ENCODE results near the gene GEMIN7.

The GEMIN7 gene
- 2.4 to 4.6 (median 3.0) reads per million in 3 donors for total RNA-seq

- H3K27ac ChIP-seq (ENCODE audit: insufficient read depth, low read length, poor library complexity, severe bottlenecking) = peak within 1 kb of the TSS; percentile 69
- no peaks in the 10 kb centered on the region for H3K27me3 ChIP-seq (replicated peaks; ENCODE audit: control insufficient read depth, insufficient read depth, low read length, poor library complexity, severe bottlenecking)
- H3K4me1 ChIP-seq (ENCODE audit: control insufficient read depth, insufficient read depth, low read length, poor library complexity, severe bottlenecking) = peaks cover 36% of the 10 kb centered on the region
- DNase-seq = peak; percentile 59 to 62 (median 61)
- peak within 1 kb of the TSS; percentile 82 for H3K4me3 ChIP-seq (ENCODE audit: insufficient read depth, low read depth, low read length, poor library complexity, severe bottlenecking)
- H3K9me3 ChIP-seq (ENCODE audit: control insufficient read depth, low read length) = no peaks in the 10 kb centered on the region
- H3K36me3 ChIP-seq (ENCODE audit: control insufficient read depth, insufficient read depth, low read length) = peaks cover 6% of the 10 kb centered on the region
These were observed at the start of gene GEMIN7 for GRCh38 chr19:45079063-45079910. TSS of gene GEMIN7 (plus strand) at chr19:45079260. CDS start at chr19:45090115, 10,855 bp downstream.

- Histone ChIP-seq H3K9me3 (ENCODE audit: control insufficient read depth, low read length) (no peaks in the 10 kb centered on the region), H3K27ac (ENCODE audit: insufficient read depth, low read length, poor library complexity, severe bottlenecking) (no peak overlapping the region), H3K4me3 (ENCODE audit: insufficient read depth, low read depth, low read length, poor library complexity, severe bottlenecking) (no peak overlapping the region), H3K36me3 (ENCODE audit: control insufficient read depth, insufficient read depth, low read length) (peaks cover 62% of the 10 kb centered on the region), H3K4me1 (ENCODE audit: control insufficient read depth, insufficient read depth, low read length, poor library complexity, severe bottlenecking) (no peaks in the 10 kb centered on the region), H3K27me3 (replicated peaks; ENCODE audit: control insufficient read depth, insufficient read depth, low read length, poor library complexity, severe bottlenecking) (no peaks in the 10 kb centered on the region)
- no peak for DNase-seq
These were observed 48.2 kb upstream of the GEMIN7 start for GRCh38 chr19:45030825-45031224.

- H3K9me3 ChIP-seq (ENCODE audit: control insufficient read depth, low read length) = no peaks in the 10 kb centered on the region
- no peak overlapping the region for H3K27ac ChIP-seq (ENCODE audit: insufficient read depth, low read length, poor library complexity, severe bottlenecking)
- peaks cover 60% of the 10 kb centered on the region for H3K36me3 ChIP-seq (ENCODE audit: control insufficient read depth, insufficient read depth, low read length)
- no peak overlapping the region for H3K4me3 ChIP-seq (ENCODE audit: insufficient read depth, low read depth, low read length, poor library complexity, severe bottlenecking)
- no peaks in the 10 kb centered on the region for H3K4me1 ChIP-seq (ENCODE audit: control insufficient read depth, insufficient read depth, low read length, poor library complexity, severe bottlenecking)
- H3K27me3 ChIP-seq (replicated peaks; ENCODE audit: control insufficient read depth, insufficient read depth, low read length, poor library complexity, severe bottlenecking) = no peaks in the 10 kb centered on the region
- no peak for DNase-seq
These were observed 46.6 kb upstream of the GEMIN7 start for GRCh38 chr19:45032421-45032820.

- no peak for DNase-seq
- no peaks in the 10 kb centered on the region for H3K9me3 ChIP-seq (ENCODE audit: control insufficient read depth, low read length)
- H3K27ac ChIP-seq (ENCODE audit: insufficient read depth, low read length, poor library complexity, severe bottlenecking) = no peak overlapping the region
- H3K4me1 ChIP-seq (ENCODE audit: control insufficient read depth, insufficient read depth, low read length, poor library complexity, severe bottlenecking) = peaks cover 14% of the 10 kb centered on the region
- peaks cover 34% of the 10 kb centered on the region for H3K36me3 ChIP-seq (ENCODE audit: control insufficient read depth, insufficient read depth, low read length)
- H3K27me3 ChIP-seq (replicated peaks; ENCODE audit: control insufficient read depth, insufficient read depth, low read length, poor library complexity, severe bottlenecking) = no peaks in the 10 kb centered on the region
- no peak overlapping the region for H3K4me3 ChIP-seq (ENCODE audit: insufficient read depth, low read depth, low read length, poor library complexity, severe bottlenecking)
These were observed 43.3 kb upstream of the GEMIN7 start for GRCh38 chr19:45035755-45036154.

- Histone ChIP-seq H3K27me3 (replicated peaks; ENCODE audit: control insufficient read depth, insufficient read depth, low read length, poor library complexity, severe bottlenecking) (no peaks in the 10 kb centered on the region), H3K36me3 (ENCODE audit: control insufficient read depth, insufficient read depth, low read length) (peaks cover 39% of the 10 kb centered on the region), H3K4me1 (ENCODE audit: control insufficient read depth, insufficient read depth, low read length, poor library complexity, severe bottlenecking) (peaks cover 23% of the 10 kb centered on the region), H3K4me3 (ENCODE audit: insufficient read depth, low read depth, low read length, poor library complexity, severe bottlenecking) (no peak overlapping the region), H3K9me3 (ENCODE audit: control insufficient read depth, low read length) (no peaks in the 10 kb centered on the region), H3K27ac (ENCODE audit: insufficient read depth, low read length, poor library complexity, severe bottlenecking) (no peak overlapping the region)
- no peak for DNase-seq
These were observed 41.5 kb upstream of the GEMIN7 start for GRCh38 chr19:45037393-45038169.

- peak within 1 kb of the TSS; percentile 73 for H3K4me3 ChIP-seq (ENCODE audit: insufficient read depth, low read depth, low read length, poor library complexity, severe bottlenecking)
- H3K36me3 ChIP-seq (ENCODE audit: control insufficient read depth, insufficient read depth, low read length) = peaks cover 43% of the 10 kb centered on the region
- H3K27ac ChIP-seq (ENCODE audit: insufficient read depth, low read length, poor library complexity, severe bottlenecking) = peak within 1 kb of the TSS; percentile 96
- no peaks in the 10 kb centered on the region for H3K27me3 ChIP-seq (replicated peaks; ENCODE audit: control insufficient read depth, insufficient read depth, low read length, poor library complexity, severe bottlenecking)
- peaks cover 23% of the 10 kb centered on the region for H3K4me1 ChIP-seq (ENCODE audit: control insufficient read depth, insufficient read depth, low read length, poor library complexity, severe bottlenecking)
- no peaks in the 10 kb centered on the region for H3K9me3 ChIP-seq (ENCODE audit: control insufficient read depth, low read length)
- DNase-seq = peak; percentile 76 to 85 (median 79)
These were observed 39.8 kb upstream of the GEMIN7 start, which contains the start of gene CLASRP for GRCh38 chr19:45038931-45039893. TSS of gene CLASRP (plus strand) at chr19:45039045. CDS start at chr19:45040213, 1,168 bp downstream.

GRCh38 chr19:45040059-45040771, 38.8 kb upstream of the GEMIN7 start:
- peaks cover 44% of the 10 kb centered on the region for H3K36me3 ChIP-seq (ENCODE audit: control insufficient read depth, insufficient read depth, low read length)
- peaks cover 23% of the 10 kb centered on the region for H3K4me1 ChIP-seq (ENCODE audit: control insufficient read depth, insufficient read depth, low read length, poor library complexity, severe bottlenecking)
- H3K4me3 ChIP-seq (ENCODE audit: insufficient read depth, low read depth, low read length, poor library complexity, severe bottlenecking) = peak overlapping the region; percentile 73
- H3K9me3 ChIP-seq (ENCODE audit: control insufficient read depth, low read length) = no peaks in the 10 kb centered on the region
- no peak for DNase-seq
- peak overlapping the region; percentile 96 for H3K27ac ChIP-seq (ENCODE audit: insufficient read depth, low read length, poor library complexity, severe bottlenecking)
- H3K27me3 ChIP-seq (replicated peaks; ENCODE audit: control insufficient read depth, insufficient read depth, low read length, poor library complexity, severe bottlenecking) = no peaks in the 10 kb centered on the region

- H3K4me1 ChIP-seq (ENCODE audit: control insufficient read depth, insufficient read depth, low read length, poor library complexity, severe bottlenecking) = peaks cover 23% of the 10 kb centered on the region
- H3K9me3 ChIP-seq (ENCODE audit: control insufficient read depth, low read length) = no peaks in the 10 kb centered on the region
- peak overlapping the region; percentile 24 for H3K27ac ChIP-seq (ENCODE audit: insufficient read depth, low read length, poor library complexity, severe bottlenecking)
- DNase-seq = no peak
- H3K4me3 ChIP-seq (ENCODE audit: insufficient read depth, low read depth, low read length, poor library complexity, severe bottlenecking) = no peak overlapping the region
- H3K36me3 ChIP-seq (ENCODE audit: control insufficient read depth, insufficient read depth, low read length) = peaks cover 41% of the 10 kb centered on the region
- no peaks in the 10 kb centered on the region for H3K27me3 ChIP-seq (replicated peaks; ENCODE audit: control insufficient read depth, insufficient read depth, low read length, poor library complexity, severe bottlenecking)
These were observed 37.9 kb upstream of the GEMIN7 start for GRCh38 chr19:45041125-45041524.
